HG02610 (cell line): Measurements from ENCODE around the gene NFE2L2.
"Not testable (repeated sequence)": the region's sequence is repeated elsewhere in the genome, so short reads cannot be mapped to it uniquely, and the experiment has no call there.

Experiments used
- ATAC-seq: cut with Tn5 transposase; IDR thresholded peaks from one replicate; pipeline ENCODE4 v1.9.1; 2021; ENCODE audit warnings: mild to moderate bottlenecking, moderate library complexity; ENCODE audit not compliant: unreplicated experiment

The NFE2L2 gene

GRCh38 chr2:177204417-177204816 lies 60.1 kb downstream of the NFE2L2 start:
- no peak for ATAC-seq

GRCh38 chr2:177201919-177202346 lies 62.6 kb downstream of the NFE2L2 start:
- no peak for ATAC-seq

- not testable (repeated sequence) for ATAC-seq
Measured at GRCh38 chr2:177200419-177200818, 64.1 kb downstream of the NFE2L2 start.

GRCh38 chr2:177195194-177195593 lies 69.3 kb downstream of the NFE2L2 start:
- ATAC-seq, result no peak

GRCh38 chr2:177193240-177193639 lies 71.3 kb downstream of the NFE2L2 start:
- ATAC-seq, result peak; percentile 56

GRCh38 chr2:177192788-177193187 lies 71.7 kb downstream of the NFE2L2 start:
- no peak for ATAC-seq

GRCh38 chr2:177190941-177191340 lies 73.6 kb downstream of the NFE2L2 start:
- no peak for ATAC-seq

GRCh38 chr2:177188482-177189469 lies 75.8 kb downstream of the NFE2L2 start:
- no peak for ATAC-seq

GRCh38 chr2:177187631-177188312 lies 76.8 kb downstream of the NFE2L2 start:
- ATAC-seq, result no peak

- ATAC-seq, result not testable (repeated sequence)
Measured at GRCh38 chr2:177186038-177186437, 78.5 kb downstream of the NFE2L2 start.

GRCh38 chr2:177184606-177185005 lies 79.9 kb downstream of the NFE2L2 start:
- no peak for ATAC-seq

GRCh38 chr2:177183860-177184259 lies 80.7 kb downstream of the NFE2L2 start:
- no peak for ATAC-seq
